Neuronal stem cell (in vitro differentiated cells): Measurements from ENCODE around the gene DCUN1D2.
A peak's percentile ranks its signal among the peaks of the same experiment; 100 is the strongest.

ENCODE experiments used
- DNase-seq: peaks from one replicate; pipeline ENCODE4 v3.0.0-alpha.2; 2013; ENCODE audit warnings: low spot score
- H2AFZ ChIP-seq: one replicate; pipeline ENCODE4 v1.6.1; 2013; ENCODE audit warnings: mild to moderate bottlenecking, low read length, inconsistent platforms
- H2AK5ac ChIP-seq: 2 replicates; pipeline ENCODE4 v1.6.1; 2013; ENCODE audit warnings: low read depth, mild to moderate bottlenecking, inconsistent platforms, low read length, moderate library complexity, mixed read lengths
- H2BK120ac ChIP-seq: 2 replicates; pipeline ENCODE4 v1.6.1; 2013; ENCODE audit warnings: low read depth, mild to moderate bottlenecking, inconsistent platforms, low read length, moderate library complexity, mixed read lengths
- H2BK12ac ChIP-seq: one replicate; pipeline ENCODE4 v1.6.1; 2013; ENCODE audit warnings: low read length, inconsistent platforms
- H2BK15ac ChIP-seq: 2 replicates; pipeline ENCODE4 v1.6.1; 2013; ENCODE audit warnings: mild to moderate bottlenecking, low read length, inconsistent platforms, mixed read lengths
- H2BK5ac ChIP-seq: one replicate; pipeline ENCODE4 v1.6.1; 2013; ENCODE audit warnings: inconsistent platforms, mild to moderate bottlenecking, low read length, moderate library complexity
- H3K14ac ChIP-seq: one replicate; pipeline ENCODE4 v1.6.1; 2013; ENCODE audit warnings: low read length, inconsistent platforms
- H3K18ac ChIP-seq: 2 replicates; pipeline ENCODE4 v1.6.1; 2013; ENCODE audit warnings: low read length, inconsistent platforms
- H3K23ac ChIP-seq: 2 replicates; pipeline ENCODE4 v1.6.1; 2013; ENCODE audit warnings: low read depth, mild to moderate bottlenecking, mixed read lengths, low read length, inconsistent platforms; ENCODE audit not compliant: poor library complexity
- H3K27ac ChIP-seq: replicated peaks from 3 replicates; pipeline ENCODE4 v1.5.1; 2013; ENCODE audit warnings: low read length, inconsistent platforms
- H3K27me3 ChIP-seq, 3 experiments: 2 replicates each; pipeline ENCODE4 v1.6.1; 2013; ENCODE audit warnings: low read length in 3 of 3, mild to moderate bottlenecking in 2 of 3, inconsistent platforms in 1 of 3, low read depth in 1 of 3, mixed read lengths in 1 of 3, moderate library complexity in 1 of 3; ENCODE audit not compliant: control insufficient read depth in 3 of 3, insufficient read depth in 3 of 3
- H3K36me3 ChIP-seq, 2 donors: replicated peaks in 1 of 2; 2 replicates each; pipeline ENCODE4 v1.6.1; 2013; ENCODE audit warnings: low read length in 2 of 2; ENCODE audit not compliant: control insufficient read depth in 2 of 2, insufficient read depth in 2 of 2
- H3K4ac ChIP-seq: 2 replicates; pipeline ENCODE4 v1.6.1; 2013; ENCODE audit warnings: inconsistent platforms, mild to moderate bottlenecking, low read length, moderate library complexity
- H3K4me1 ChIP-seq, 2 donors: 1 replicate in 1 of 2; 2 replicates in 1 of 2; pipeline ENCODE4 v1.6.1; 2013; ENCODE audit warnings: low read length in 2 of 2, low read depth in 1 of 2; ENCODE audit not compliant: control insufficient read depth in 2 of 2, insufficient read depth in 1 of 2
- H3K4me2 ChIP-seq: one replicate; pipeline ENCODE4 v1.6.1; 2013; ENCODE audit warnings: mild to moderate bottlenecking, low read length, inconsistent platforms; ENCODE audit not compliant: insufficient read depth, poor library complexity, severe bottlenecking
- H3K4me3 ChIP-seq, 2 donors: 2 replicates each; pipeline ENCODE4 v1.5.1; 2013; ENCODE audit warnings: low read length in 2 of 2, mild to moderate bottlenecking in 2 of 2, inconsistent platforms in 1 of 2, moderate library complexity in 1 of 2
- H3K79me1 ChIP-seq: one replicate; pipeline ENCODE4 v1.6.1; 2013; ENCODE audit warnings: low read depth, mild to moderate bottlenecking, inconsistent platforms, low read length, moderate library complexity
- H3K9ac ChIP-seq: one replicate; pipeline ENCODE4 v1.6.1; 2013; ENCODE audit warnings: mild to moderate bottlenecking, low read depth, low read length, inconsistent platforms; ENCODE audit not compliant: poor library complexity
- H3K9me3 ChIP-seq, 2 donors: replicated peaks in 1 of 2; 2 replicates each; pipeline versions ENCODE3 to v1.6.1; 2013; ENCODE audit warnings: low read length in 2 of 2, mild to moderate bottlenecking in 2 of 2, inconsistent platforms in 1 of 2, low read depth in 1 of 2, mixed read lengths in 1 of 2, moderate library complexity in 1 of 2; ENCODE audit not compliant: control insufficient read depth in 2 of 2, insufficient read depth in 1 of 2
- H4K8ac ChIP-seq: one replicate; pipeline ENCODE4 v1.6.1; 2013; ENCODE audit warnings: low read depth, mild to moderate bottlenecking, inconsistent platforms, low read length, moderate library complexity
- H4K91ac ChIP-seq: one replicate; pipeline ENCODE4 v1.6.1; 2013; ENCODE audit warnings: low read length, low read depth, mild to moderate bottlenecking, inconsistent platforms; ENCODE audit not compliant: poor library complexity
- WGBS, 2 donors: extraction: QIAGEN DNeasy Blood & Tissue Kit; methylation state at CpG; one replicate each; pipeline ENCODE4 v1.1.7; 2013; ENCODE audit warnings: missing lambda C conversion rate in 2 of 2, mixed read lengths in 1 of 2; ENCODE audit not compliant: insufficient read length in 2 of 2, insufficient replicate concordance in 1 of 2; ENCODE audit errors: extremely low coverage in 2 of 2; 5-methylcytosine and 5-hydroxymethylcytosine counted together

The DCUN1D2 gene

GRCh38 chr13:113489549-113490495 lies 689 bp downstream of the DCUN1D2 start:
- peak; percentile 17 for DNase-seq

GRCh38 chr13:113489171-113489548 lies 1.4 kb downstream of the DCUN1D2 start:
- no peak overlapping the region for H3K4ac ChIP-seq
- no CpG with 5 or more reads among the region's 8 CpGs for WGBS, 2 donors
- H3K9me3 ChIP-seq, result no peaks in the 10 kb centered on the region
- peak overlapping the region; percentile 88 for H2AFZ ChIP-seq
- no peak overlapping the region for H3K23ac ChIP-seq
- peak overlapping the region; percentile 78 to 98 for H3K4me3 ChIP-seq
- no peak overlapping the region for H2AK5ac ChIP-seq
- no peak overlapping the region for H3K14ac ChIP-seq
- H2BK120ac ChIP-seq, result no peak overlapping the region
- peaks cover 2 to 30% of the 10 kb centered on the region in 2 donors for H3K36me3 ChIP-seq
- H2BK5ac ChIP-seq, result no peak overlapping the region
- DNase-seq, result peak; percentile 17
- H2BK12ac ChIP-seq, result no peak overlapping the region
- H4K8ac ChIP-seq, result no peak overlapping the region
- no peaks in the 10 kb centered on the region for H3K27me3 ChIP-seq
- H2BK15ac ChIP-seq, result no peak overlapping the region
- peaks cover 7 to 20% of the 10 kb centered on the region in 2 donors for H3K4me1 ChIP-seq
- no peak overlapping the region for H4K91ac ChIP-seq
- H3K4me2 ChIP-seq, result peak overlapping the region; percentile 79
- no peak overlapping the region for H3K9ac ChIP-seq
- H3K27ac ChIP-seq, result no peak overlapping the region
- H3K79me1 ChIP-seq, result peaks cover under 1% of the 10 kb centered on the region
- no peak overlapping the region for H3K18ac ChIP-seq

More at GRCh38 chr13:113489549-113490495, 689 bp downstream of the DCUN1D2 start:
- Histone ChIP-seq H3K14ac (peak overlapping the region; percentile 95), H3K4me1 (peaks cover 9 to 19% of the 10 kb centered on the region in 2 donors), H3K9ac (peak overlapping the region; percentile 91), H3K23ac (no peak overlapping the region), H3K4me2 (peak overlapping the region; percentile 79), H3K27ac (no peak overlapping the region), H3K18ac (peak overlapping the region; percentile 90), H3K9me3 (no peaks in the 10 kb centered on the region), H2BK120ac (no peak overlapping the region), H3K4me3 (peak overlapping the region; percentile 78 to 98), H3K4ac (no peak overlapping the region), H3K27me3 (no peaks in the 10 kb centered on the region), H2BK5ac (no peak overlapping the region), H2AFZ (peak overlapping the region; percentile 88), H2AK5ac (no peak overlapping the region), H4K91ac (no peak overlapping the region), H4K8ac (no peak overlapping the region), H3K79me1 (peaks cover 2% of the 10 kb centered on the region), H2BK15ac (peak overlapping the region; percentile 76), H3K36me3 (peaks cover 2 to 37% of the 10 kb centered on the region in 2 donors), H2BK12ac (no peak overlapping the region)
- WGBS, 2 donors, result no CpG with 5 or more reads among the region's 54 CpGs

- Histone ChIP-seq H3K23ac (no peak overlapping the region), H2AFZ (no peak overlapping the region), H3K79me1 (no peaks in the 10 kb centered on the region), H3K9ac (no peak overlapping the region), H2BK15ac (no peak overlapping the region), H3K27ac (no peak overlapping the region), H2BK12ac (no peak overlapping the region), H3K4me2 (no peak overlapping the region), H3K36me3 (peaks cover 2 to 30% of the 10 kb centered on the region in 2 donors), H4K91ac (no peak overlapping the region), H3K9me3 (no peaks in the 10 kb centered on the region), H3K4me1 (peaks cover 7 to 25% of the 10 kb centered on the region in 2 donors), H2BK120ac (no peak overlapping the region), H4K8ac (no peak overlapping the region), H3K18ac (no peak overlapping the region), H3K14ac (no peak overlapping the region), H2BK5ac (no peak overlapping the region), H2AK5ac (no peak overlapping the region), H3K27me3 (no peaks in the 10 kb centered on the region), H3K4ac (no peak overlapping the region), H3K4me3 (no peak overlapping the region)
- DNase-seq, result no peak
- WGBS, 2 donors, result no CpG with 5 or more reads among the region's 3 CpGs
Measured at GRCh38 chr13:113488283-113488682, 2.2 kb downstream of the DCUN1D2 start.

GRCh38 chr13:113486698-113487097 lies 3.8 kb downstream of the DCUN1D2 start:
- H3K14ac ChIP-seq, result no peak overlapping the region
- no peak overlapping the region for H3K4me2 ChIP-seq
- WGBS, 2 donors, result no CpG with 5 or more reads among the region's 4 CpGs

More at GRCh38 chr13:113486698-113487097, 3.8 kb downstream of the DCUN1D2 start:
- Histone ChIP-seq H2AK5ac (no peak overlapping the region), H3K18ac (no peak overlapping the region), H2BK120ac (no peak overlapping the region), H3K27ac (no peak overlapping the region), H2BK5ac (no peak overlapping the region), H2AFZ (no peak overlapping the region), H3K79me1 (no peaks in the 10 kb centered on the region), H3K4ac (no peak overlapping the region), H2BK15ac (no peak overlapping the region), H3K23ac (no peak overlapping the region), H4K8ac (no peak overlapping the region), H3K9me3 (no peaks in the 10 kb centered on the region), H3K27me3 (no peaks in the 10 kb centered on the region), H3K9ac (no peak overlapping the region), H3K4me1 (peaks cover 7 to 19% of the 10 kb centered on the region in 2 donors), H3K36me3 (peaks cover 2 to 33% of the 10 kb centered on the region in 2 donors), H3K4me3 (no peak overlapping the region), H2BK12ac (no peak overlapping the region), H4K91ac (no peak overlapping the region)
- DNase-seq, result no peak
